CD14-positive monocyte (primary cell): ENCODE data around the gene EGLN2. TPM values are rescaled to one million over a fixed set of nuclear protein-coding genes. Genes with fewer than 3 reads are reported as not detected.

Experiments
- DNase-seq, 3 donors: peaks; one replicate each; pipeline ENCODE4 v3.0.0-alpha.2; 2011 to 2022
- H2AFZ ChIP-seq: 2 replicates; pipeline ENCODE4 v1.6.0; 2012; ENCODE audit warnings: mild to moderate bottlenecking, low read depth, low read length, inconsistent platforms; ENCODE audit not compliant: insufficient read depth, poor library complexity, severe bottlenecking
- H3K27ac ChIP-seq, 2 donors: 1 replicate in 1 of 2; 2 replicates in 1 of 2; pipeline ENCODE4 v1.5.1; 2012 to 2013; ENCODE audit warnings: low read length in 2 of 2, control low read depth in 1 of 2, inconsistent platforms in 1 of 2, low read depth in 1 of 2, mild to moderate bottlenecking in 1 of 2
- H3K27me3 ChIP-seq, 2 donors: one replicate each; pipeline versions ENCODE4 v1.6.0 to v1.6.1; 2011 to 2013; ENCODE audit warnings: low read length in 2 of 2; ENCODE audit not compliant: control insufficient read depth in 2 of 2, insufficient read depth in 2 of 2
- H3K36me3 ChIP-seq, 2 donors: replicated peaks in 1 of 2; 1 replicate in 1 of 2; 2 replicates in 1 of 2; pipeline versions ENCODE4 v1.5.1 to v1.6.1; 2012 to 2013; ENCODE audit warnings: low read length in 2 of 2, control low read depth in 1 of 2, inconsistent platforms in 1 of 2, mild to moderate bottlenecking in 1 of 2; ENCODE audit not compliant: insufficient read depth in 2 of 2, control insufficient read depth in 1 of 2
- H3K4me1 ChIP-seq, 2 donors: 1 replicate in 1 of 2; 2 replicates in 1 of 2; pipeline versions ENCODE4 v1.5.1 to v1.6.1; 2012 to 2013; ENCODE audit warnings: low read length in 2 of 2, control low read depth in 1 of 2, inconsistent platforms in 1 of 2, mild to moderate bottlenecking in 1 of 2, moderate library complexity in 1 of 2; ENCODE audit not compliant: insufficient read depth in 2 of 2, control insufficient read depth in 1 of 2
- H3K4me2 ChIP-seq: replicated peaks from 2 replicates; pipeline ENCODE3; 2012; ENCODE audit warnings: low read length, moderate library complexity, mild to moderate bottlenecking; ENCODE audit not compliant: poor library complexity, severe bottlenecking; ENCODE audit errors: extremely low read depth
- H3K4me3 ChIP-seq, 3 experiments: fragments of 200-600 bp in 1 of 3; sonication (generic) in 1 of 3; replicated peaks in 1 of 3; 1 replicate in 2 of 3; 2 replicates in 1 of 3; pipeline ENCODE4 v1.5.1; 2011 to 2013; ENCODE audit warnings: low read length in 3 of 3, mild to moderate bottlenecking in 3 of 3, control low read depth in 2 of 3, low read depth in 2 of 3, inconsistent platforms in 1 of 3, moderate library complexity in 1 of 3
- H3K79me2 ChIP-seq: 2 replicates; pipeline ENCODE4 v1.6.0; 2012; ENCODE audit warnings: mild to moderate bottlenecking, control low read depth, inconsistent platforms, low read length, moderate library complexity; ENCODE audit not compliant: insufficient read depth
- H3K9ac ChIP-seq: 2 replicates; pipeline ENCODE4 v1.6.0; 2017; ENCODE audit warnings: low read length, mild to moderate bottlenecking; ENCODE audit not compliant: insufficient read depth, poor library complexity, severe bottlenecking
- H3K9me3 ChIP-seq, 2 donors: replicated peaks in 1 of 2; 1 replicate in 1 of 2; 2 replicates in 1 of 2; pipeline versions ENCODE4 v1.5.1 to v1.6.1; 2012 to 2013; ENCODE audit warnings: low read length in 2 of 2, control low read depth in 1 of 2; ENCODE audit not compliant: control insufficient read depth in 1 of 2, insufficient read depth in 1 of 2
- H4K20me1 ChIP-seq: 2 replicates; pipeline ENCODE4 v1.6.0; 2012; ENCODE audit warnings: mild to moderate bottlenecking, low read length, control low read depth, moderate library complexity; ENCODE audit not compliant: insufficient read depth
- H3K27ac Mint-ChIP-seq, 7 donors: one replicate each; pipeline ENCODE4 v1.8.0; 2020; ENCODE audit warnings: mild to moderate bottlenecking in 7 of 7, mixed read lengths in 7 of 7, moderate library complexity in 6 of 7, inconsistent platforms in 2 of 7
- H3K27me3 Mint-ChIP-seq, 3 donors: one replicate each; pipeline ENCODE4 v1.8.0; 2021 to 2022; ENCODE audit warnings: low read depth in 3 of 3, mild to moderate bottlenecking in 3 of 3, mixed read lengths in 3 of 3, moderate library complexity in 3 of 3, inconsistent platforms in 1 of 3
- H3K36me3 Mint-ChIP-seq, 2 donors: one replicate each; pipeline ENCODE4 v1.8.0; 2020; ENCODE audit warnings: mixed read lengths in 2 of 2, inconsistent platforms in 1 of 2, mild to moderate bottlenecking in 1 of 2
- H3K4me1 Mint-ChIP-seq: one replicate; pipeline ENCODE4 v1.8.0; 2020; ENCODE audit warnings: mild to moderate bottlenecking, mixed read lengths
- H3K4me3 Mint-ChIP-seq, 2 donors: one replicate each; pipeline ENCODE4 v1.8.0; 2020; ENCODE audit warnings: mild to moderate bottlenecking in 2 of 2, mixed read lengths in 2 of 2, moderate library complexity in 1 of 2
- H3K9me3 Mint-ChIP-seq, 7 donors: one replicate each; pipeline ENCODE4 v1.8.0; 2020 to 2022; ENCODE audit warnings: mixed read lengths in 7 of 7, mild to moderate bottlenecking in 6 of 7, moderate library complexity in 6 of 7, inconsistent platforms in 2 of 7
- CTCF ChIP-seq: fragments of 200-600 bp; IDR thresholded peaks from one replicate; pipeline ENCODE4 v1.8.0; 2022; ENCODE audit warnings: antibody characterized with exemption, mild to moderate bottlenecking
- WGBS: methylation state at CpG from one replicate; pipeline ENCODE4 v1.1.5; 2013; ENCODE audit warnings: missing lambda C conversion rate; ENCODE audit not compliant: insufficient coverage; 5-methylcytosine and 5-hydroxymethylcytosine counted together
- intact Hi-C, 2 donors: fragments of 100-400 bp; cut with micrococcal nuclease; formaldehyde crosslinking; loops; one replicate each; pipeline versions ENCODE4 v1.15.0 to v1.15.1; 2023
- polyA plus RNA-seq, 3 donors: library from polyadenylated mRNA; depleted of rRNA in 1 of 3; unstranded in 2 of 3; stranded (reverse) in 1 of 3; fragments of 300-500 nt in 2 of 3; fragments of >200 nt in 1 of 3; fragmentation: Illumina TruSeq in 2 of 3; gene quantifications; 1 replicate in 2 of 3; 2 replicates in 1 of 3; pipeline ENCODE4 v1.2.3, GENCODE V29; 2012 to 2021

The EGLN2 gene
- polyA plus RNA-seq, 3 donors, result 60.6 to 76.8 (median 64.5) TPM

- Mint-ChIP-seq H3K9me3 (peaks cover 0 to 11% (median 4%) of the 10 kb centered on the region in 7 donors), H3K36me3 (peaks cover 12 to 20% of the 10 kb centered on the region in 2 donors), H3K4me3 (no peak within 1 kb of the TSS), H3K27me3 (peaks cover 0 to 4% (median 2%) of the 10 kb centered on the region in 3 donors), H3K27ac (peak within 1 kb of the TSS in 6 of 7 donors; percentile 1 to 99 (median 57)), H3K4me1 (peaks cover 24% of the 10 kb centered on the region)
- peaks cover 17% of the 10 kb centered on the region for H3K79me2 ChIP-seq
- no peaks in the 10 kb centered on the region for H3K27me3 ChIP-seq
- WGBS, result 86% methylated on average over 1 of the region's 9 CpGs
- intact Hi-C loops, result loop anchor here in 1 of 2 donors (5.0 kb wide), 1 partner anchor 37 kb away; no protein-coding TSS in a partner anchor
- H3K9me3 ChIP-seq, result no peaks in the 10 kb centered on the region
- H3K4me1 ChIP-seq, result peaks cover 19 to 24% of the 10 kb centered on the region in 2 donors
- peak within 1 kb of the TSS; percentile 95 to 97 for H3K27ac ChIP-seq
- H3K36me3 ChIP-seq, result peaks cover 0 to 18% of the 10 kb centered on the region in 2 donors
- peak within 1 kb of the TSS; percentile 93 for H3K4me2 ChIP-seq
- no peak within 1 kb of the TSS for H2AFZ ChIP-seq
- no peak for DNase-seq
- H3K9ac ChIP-seq, result no peak within 1 kb of the TSS
- H4K20me1 ChIP-seq, result peaks cover 14% of the 10 kb centered on the region
- H3K4me3 ChIP-seq, result no peak within 1 kb of the TSS
- no peak for TF ChIP-seq CTCF
These were observed 23.9 kb upstream of the EGLN2 start, which contains the start of gene MIA for GRCh38 chr19:40774916-40775631. MIA (plus strand) TSS chr19:40775521; CDS start chr19:40775543, 22 bp downstream.

GRCh38 chr19:40775632-40776022 is 23.4 kb upstream of the EGLN2 start:
- H3K9ac ChIP-seq, result no peak overlapping the region
- H3K4me1 Mint-ChIP-seq, result peaks cover 25% of the 10 kb centered on the region

More at GRCh38 chr19:40775632-40776022, 23.4 kb upstream of the EGLN2 start:
- H3K27ac Mint-ChIP-seq, result peak overlapping the region in 2 of 7 donors; percentile 1 to 23
- Histone ChIP-seq H3K36me3 (peaks cover 0 to 23% of the 10 kb centered on the region in 2 donors), H2AFZ (no peak overlapping the region), H3K4me1 (peaks cover 19 to 24% of the 10 kb centered on the region in 2 donors), H3K9me3 (no peaks in the 10 kb centered on the region), H3K27ac (no peak overlapping the region), H3K4me3 (no peak overlapping the region), H3K27me3 (no peaks in the 10 kb centered on the region), H3K4me2 (no peak overlapping the region), H4K20me1 (peaks cover 20% of the 10 kb centered on the region), H3K79me2 (peaks cover 21% of the 10 kb centered on the region)
- H3K27me3 Mint-ChIP-seq, result peaks cover 0 to 4% (median 2%) of the 10 kb centered on the region in 3 donors
- no peak for TF ChIP-seq CTCF
- WGBS, result 100% methylated on average over 5 of the region's 10 CpGs
- no peak overlapping the region for H3K4me3 Mint-ChIP-seq
- no peak for DNase-seq
- intact Hi-C loops, result loop anchor here in 1 of 2 donors (2.0 to 5.0 kb wide), 2 partner anchors 37 to 61 kb away; no protein-coding TSS in a partner anchor
- H3K9me3 Mint-ChIP-seq, result peaks cover 0 to 9% (median 4%) of the 10 kb centered on the region in 7 donors
- H3K36me3 Mint-ChIP-seq, result peaks cover 14 to 25% of the 10 kb centered on the region in 2 donors
